Measurements from ENCODE around the gene MMP19.

DNA sequence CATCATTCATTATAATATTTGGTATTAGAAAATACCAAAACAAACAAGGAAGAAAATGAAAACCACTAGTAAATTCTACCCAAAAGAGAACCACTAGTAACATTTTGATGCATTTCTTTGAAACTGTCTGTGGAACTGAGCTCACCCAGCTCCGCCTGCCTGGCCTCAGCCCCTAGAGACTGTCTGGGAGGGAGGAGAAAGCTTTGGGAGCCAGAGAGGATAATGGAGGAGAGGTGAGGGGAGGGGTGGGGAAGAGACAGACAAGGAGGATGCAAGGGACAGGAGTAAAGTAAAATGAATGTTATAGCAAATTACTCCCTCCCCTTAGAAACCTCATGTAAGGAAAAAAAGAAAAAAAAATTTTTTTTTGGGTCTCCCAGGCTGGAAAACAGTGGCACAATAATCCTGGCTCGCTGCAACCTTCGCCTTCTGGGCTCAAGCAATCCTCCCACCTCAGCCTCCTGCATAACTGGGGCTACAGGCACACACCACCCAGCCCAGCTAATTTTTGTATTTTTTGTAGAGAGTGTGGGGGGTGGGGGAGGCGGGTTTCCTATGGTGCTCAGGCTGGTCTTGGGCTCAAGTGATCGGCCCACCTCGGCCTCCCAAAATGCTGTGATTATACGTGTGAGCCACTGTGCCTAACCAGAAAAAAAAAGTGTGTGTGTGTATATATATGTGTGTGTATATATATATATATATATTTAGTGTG, 3.2 kb upstream of the MMP19 start:
- TF ChIP-seq POLR2A (IDR thresholded peaks at IDR 0.05; ENCODE audit: low read depth), result no peak
- no peak for TF ChIP-seq POLR2AphosphoS5 (IDR thresholded peaks at IDR 0.05)

Data from esophagus muscularis mucosa (tissue), 2 donors.